K562 (cell line): ENCODE data around the gene SLC10A3. TPM values are rescaled to one million over a fixed set of nuclear protein-coding genes. Genes with fewer than 3 reads are reported as not detected.

ENCODE experiments used
- ARID4B ChIP-seq: sonication (generic); formaldehyde crosslinking; IDR thresholded peaks from 2 replicates; pipeline ENCODE4 v1.8.0; 2022; ENCODE audit warnings: mild to moderate bottlenecking, missing genetic modification reagents
- CCAR2 ChIP-seq: fragments of 200-400 bp; formaldehyde crosslinking; IDR thresholded peaks from 2 replicates; pipeline ENCODE4 v1.6.1; 2017; ENCODE audit warnings: mild to moderate bottlenecking, low read depth, low read length
- CHD4 ChIP-seq: fragments of 200-600 bp; sonication (generic); IDR thresholded peaks from 3 replicates; pipeline ENCODE4 v1.6.1; 2012; ENCODE audit warnings: low read depth, mild to moderate bottlenecking, mixed read lengths, low read length, inconsistent platforms; ENCODE audit not compliant: insufficient read depth, insufficient replicate concordance, poor library complexity, severe bottlenecking
- GABPA ChIP-seq: fragments of 200-800 bp; sonication (Bioruptor generic); conservative IDR thresholded peaks from 2 replicates; pipeline ENCODE4 v1.6.1; 2016; ENCODE audit warnings: low read depth, missing genetic modification characterization, missing compliant biosample characterization
- MAX ChIP-seq: sonication (generic); formaldehyde crosslinking; IDR thresholded peaks from 2 replicates; pipeline ENCODE4 v1.9.0; 2022; ENCODE audit warnings: mild to moderate bottlenecking, missing genetic modification reagents
- MEIS2 ChIP-seq: fragments of 450-650 bp; IDR thresholded peaks from 2 replicates; pipeline ENCODE4 v1.6.1; 2014; ENCODE audit warnings: mild to moderate bottlenecking; ENCODE audit not compliant: partially characterized antibody
- NFE2 ChIP-seq: IDR thresholded peaks from 2 replicates; pipeline ENCODE4 v1.6.1; 2014; ENCODE audit warnings: antibody characterized with exemption, low read depth
- NONO ChIP-seq, 2 experiments: fragments of 200-400 bp in 1 of 2; fragments of 450-650 bp in 1 of 2; formaldehyde crosslinking in 1 of 2; IDR thresholded peaks; 2 replicates each; pipeline ENCODE4 v1.6.1; 2017; ENCODE audit warnings: low read depth in 2 of 2, mild to moderate bottlenecking in 2 of 2, moderate library complexity in 2 of 2, low read length in 1 of 2
- OTX1 ChIP-seq: fragments of 450-650 bp; formaldehyde crosslinking; IDR thresholded peaks from 2 replicates; pipeline ENCODE4 v1.4.0; 2022; ENCODE audit warnings: mild to moderate bottlenecking
- PHF8 ChIP-seq: fragments of 200-600 bp; sonication (generic); IDR thresholded peaks from 2 replicates; pipeline ENCODE4 v1.6.1; 2012; ENCODE audit warnings: mixed run types, mild to moderate bottlenecking, inconsistent platforms, low read length, moderate library complexity, borderline replicate concordance
- RB1 ChIP-seq: fragments of 450-650 bp; IDR thresholded peaks from 2 replicates; pipeline ENCODE4 v1.6.1; 2017; ENCODE audit warnings: low read depth, mild to moderate bottlenecking
- ZNF146 ChIP-seq: IDR thresholded peaks from one replicate; pipeline ENCODE4 v1.6.1; 2018; ENCODE audit warnings: missing compliant biosample characterization; ENCODE audit not compliant: unreplicated experiment
- ZNF318 ChIP-seq, 2 experiments: fragments of 450-650 bp; IDR thresholded peaks; 2 replicates each; pipeline ENCODE4 v1.6.1; 2016; ENCODE audit warnings: mild to moderate bottlenecking in 2 of 2, borderline replicate concordance in 1 of 2, low read depth in 1 of 2, moderate library complexity in 1 of 2
- polyA plus RNA-seq, 8 experiments: library from polyadenylated mRNA; depleted of rRNA in 4 of 8; stranded (reverse) in 5 of 8; unstranded in 3 of 8; fragments of >200 nt; fragmentation: Nextera tagmentation in 2 of 8; fragmentation: Illumina TruSeq in 1 of 8; extraction: Ambion mirVana in 2 of 8; extraction: Trizol in 1 of 8; gene quantifications; 2 replicates each; pipeline versions ENCODE4 v1.2.1 to v1.2.3, GENCODE V29; 2011 to 2014; ENCODE audit warnings: inconsistent platforms in 1 of 8, missing spikeins in 1 of 8
- total RNA-seq, 7 experiments: library from RNA; depleted of rRNA in 6 of 7; stranded (reverse); fragments of >200 nt in 6 of 7; fragmentation: Illumina TruSeq in 2 of 7; extraction: Trizol in 2 of 7; gene quantifications; 2 replicates each; pipeline versions ENCODE4 v1.2.1 to v1.2.3, GENCODE V29; 2011 to 2021; ENCODE audit warnings: low replicate concordance in 1 of 7

The SLC10A3 gene
- total and polyA plus RNA-seq, 9 of the 15 experiments (the other 6 are each of a cell fraction or from before 2014, with no cell fraction given): 5.2 to 30.6 (median 16.7) TPM

- TF ChIP-seq OTX1: no peak
- no peak for TF ChIP-seq ZNF146
- peak; percentile 78; the same call in 1 of the 2 replicates for TF ChIP-seq PHF8
- no peak for TF ChIP-seq CHD4
- TF ChIP-seq ARID4B (CRISPR knock-in tag): peak; percentile 57
- no peak for TF ChIP-seq GABPA (tag)
- peak; percentile 90 for TF ChIP-seq NONO (IDR thresholded peaks at IDR 0.05; ENCODE audit: low read depth in 2 of 2, low read length in 1 of 2)
- TF ChIP-seq NFE2: no peak
- peak; percentile 23 for TF ChIP-seq MEIS2
- TF ChIP-seq RB1: peak; percentile 45; the same call in 1 of the 2 replicates
- TF ChIP-seq CCAR2: no peak
- TF ChIP-seq MAX (CRISPR knock-in tag): no peak
- TF ChIP-seq ZNF318 (IDR thresholded peaks at IDR 0.05; ENCODE audit: borderline replicate concordance in 1 of 2, low read depth in 1 of 2): no peak
Measured at GRCh38 chrX:154490414-154491083, at the start of gene SLC10A3 (continued).
